NCI-H1105 (cell line): ENCODE measurements around the gene SDK2.
"Not testable (repeated sequence)": the region's sequence is repeated elsewhere in the genome, so short reads cannot be mapped to it uniquely, and the experiment has no call there.

Experiments used
- DNase-seq: peaks from one replicate; lab custom pipeline; 2025; lab: John Stamatoyannopoulos, UW

SDK2 gene

GRCh38 chr17:73320601-73321264, 323.5 kb downstream of the SDK2 start:
- DNase-seq: no peak

- DNase-seq: no peak
Observed at GRCh38 chr17:73319766-73320165, 324.5 kb downstream of the SDK2 start.

GRCh38 chr17:73318836-73319235, 325.4 kb downstream of the SDK2 start:
- no peak for DNase-seq

GRCh38 chr17:73318427-73318813, 325.8 kb downstream of the SDK2 start:
- no peak for DNase-seq

- no peak for DNase-seq
Observed at GRCh38 chr17:73317513-73318426, 326.5 kb downstream of the SDK2 start.

- no peak for DNase-seq
Observed at GRCh38 chr17:73316919-73317505, 327.2 kb downstream of the SDK2 start.

- no peak for DNase-seq
Observed at GRCh38 chr17:73315471-73315870, 328.8 kb downstream of the SDK2 start.

- no peak for DNase-seq
Observed at GRCh38 chr17:73313526-73314127, 330.6 kb downstream of the SDK2 start.

GRCh38 chr17:73312887-73313286, 331.4 kb downstream of the SDK2 start:
- DNase-seq: not testable (repeated sequence)

GRCh38 chr17:73311781-73312641, 332.2 kb downstream of the SDK2 start, which contains the start of gene CDC42EP4:
Gene CDC42EP4 (minus strand): TSS chr17:73312001. CDS start chr17:73286500, 25,501 bp downstream.
- DNase-seq: peak; percentile 60

GRCh38 chr17:73311428-73311780, 332.8 kb downstream of the SDK2 start:
- no peak for DNase-seq

GRCh38 chr17:73309727-73310596, 334.3 kb downstream of the SDK2 start:
- DNase-seq: no peak

GRCh38 chr17:73308959-73309358, 335.3 kb downstream of the SDK2 start:
- not testable (repeated sequence) for DNase-seq

GRCh38 chr17:73308017-73308823, 336.0 kb downstream of the SDK2 start:
- DNase-seq: no peak

GRCh38 chr17:73307130-73307529, 337.1 kb downstream of the SDK2 start:
- DNase-seq: peak; percentile 27

- no peak for DNase-seq
Observed at GRCh38 chr17:73305845-73306836, 338.1 kb downstream of the SDK2 start.

GRCh38 chr17:73304971-73305812, 339.1 kb downstream of the SDK2 start:
- no peak for DNase-seq
